ENCODE measurements around the gene FAHD1. TPM values are rescaled to one million over a fixed set of nuclear protein-coding genes. Genes with fewer than 3 reads are reported as not detected.

The FAHD1 gene
- total and polyA plus RNA-seq, 9 of the 15 experiments (the other 6 are each of a cell fraction or from before 2014, with no cell fraction given), result 2.2 to 20.9 (median 10.7) TPM

GRCh38 chr16:1789643-1790045 is 37.4 kb upstream of the FAHD1 start:
- ChIA-PET POLR2A (interaction anchor here (0.6 kb wide), 1 partner anchor 15 kb away, joined by 3 read pairs; no protein-coding TSS in a partner anchor), CTCF (ENCODE audit: low intra/inter-chr PET ratio) (no interaction called here)
- H3K4me1 ChIP-seq (replicated peaks in 1 of 2; ENCODE audit: control insufficient read depth in 2 of 2, insufficient read depth in 2 of 2, low read length in 2 of 2), result peaks cover 0 to 84% of the 10 kb centered on the region in 2 experiments; a peak in 2 of 5 replicates
- no peak overlapping the region for H3K4me2 ChIP-seq (ENCODE audit: insufficient read depth, low read length)
- no peak overlapping the region for H3K4me3 ChIP-seq
- H3K9ac ChIP-seq (ENCODE audit: insufficient read depth in 1 of 2, low read depth in 2 of 2, low read length in 2 of 2), result no peak overlapping the region
- in situ Hi-C loops (cut with MboI), result no loop called here
- FAIRE-seq, result no peak
- ATAC-seq, result peak; percentile 46; the same call in 2 of the 3 replicates
- H4K20me1 ChIP-seq (replicated peaks; ENCODE audit: control insufficient read depth, insufficient read depth, low read length), result no peaks in the 10 kb centered on the region; the same call in 1 of the 2 replicates
- H3K36me3 ChIP-seq (ENCODE audit: control insufficient read depth, insufficient read depth, low read length), result peaks cover 55% of the 10 kb centered on the region; the same call in 1 of the 3 replicates
- intact Hi-C loops (cut with micrococcal nuclease), result no loop called here
- DNase-seq (ENCODE audit: extremely low read depth in 1 of 4, low spot score in 3 of 4), result peak in 2 of 4 experiments; percentile 43 to 53
- no peaks in the 10 kb centered on the region for H3K9me1 ChIP-seq (ENCODE audit: control insufficient read depth, insufficient read depth, low read length)
- no TSS peak for BruUV-seq (replicated peaks)
- H3K79me2 ChIP-seq (ENCODE audit: control insufficient read depth, insufficient read depth, low read length), result peaks cover 26% of the 10 kb centered on the region
- no peaks in the 10 kb centered on the region for H3K27me3 ChIP-seq (ENCODE audit: control insufficient read depth in 2 of 2, insufficient read depth in 2 of 2, low read length in 2 of 2)
- H2AFZ ChIP-seq (ENCODE audit: low read depth, low read length), result no peak overlapping the region
- TF ChIP-seq CTCF (IDR thresholded peaks at IDR 0.05 in 2 of 3, conservative IDR thresholded peaks at IDR 0.05 in 1 of 3; ENCODE audit: insufficient read depth in 2 of 3, low read depth in 1 of 3, low read length in 3 of 3), result no peak
- TF ChIP-seq ZFP36 (IDR thresholded peaks at IDR 0.05; ENCODE audit: low read depth, low read length, partially characterized antibody), result no peak
- peak; percentile 33 for TF ChIP-seq EGR1 (conservative IDR thresholded peaks at IDR 0.05)
- TF ChIP-seq ZNF407 (IDR thresholded peaks at IDR 0.05; ENCODE audit: low read depth), result no peak
- 0 out of 2 replicates have a peak, but pooled peaks have one; percentile 11 for TF ChIP-seq ZBTB33 (CRISPR knock-in tag; IDR thresholded peaks at IDR 0.05)
- no peak for TF ChIP-seq ZNF41 (CRISPR knock-in tag; conservative IDR thresholded peaks at IDR 0.05)
- no peak for TF ChIP-seq HCFC1 (IDR thresholded peaks at IDR 0.05; ENCODE audit: low read depth, low read length)
- no peak for TF ChIP-seq MCM2 (IDR thresholded peaks at IDR 0.05; ENCODE audit: low read depth)
- no peak for TF ChIP-seq ZNF766 (CRISPR knock-in tag; conservative IDR thresholded peaks at IDR 0.05)
- TF ChIP-seq DNMT1 (IDR thresholded peaks at IDR 0.05), result no peak
- WGBS (ENCODE audit: insufficient coverage, low coverage, missing lambda C conversion rate), result 84% methylated on average over 14 of the region's 25 CpGs
- H3K27ac ChIP-seq (ENCODE audit: extremely low read depth, low read depth, low read length), result no peak overlapping the region
- H3K9me3 ChIP-seq (replicated peaks; ENCODE audit: control insufficient read depth, insufficient read depth, low read depth, low read length), result no peaks in the 10 kb centered on the region

Data from K562 (cell line).